Muscle of leg (tissue), 11 donors: ENCODE results near the gene PARVA. TPM values are rescaled to one million over a fixed set of nuclear protein-coding genes. Genes with fewer than 3 reads are reported as not detected.
A peak's percentile ranks its signal among the peaks of the same experiment; 100 is the strongest.

ENCODE experiments used
- DNase-seq: peaks from one replicate; pipeline ENCODE4 v3.0.0; 2013
- H3K27ac ChIP-seq: one replicate; pipeline ENCODE4 v1.5.1; 2013; ENCODE audit warnings: mild to moderate bottlenecking, low read length, control low read depth
- H3K27me3 ChIP-seq: one replicate; pipeline ENCODE4 v1.6.1; 2013; ENCODE audit warnings: low read length; ENCODE audit not compliant: control insufficient read depth, insufficient read depth
- H3K36me3 ChIP-seq: one replicate; pipeline ENCODE4 v1.6.1; 2013; ENCODE audit warnings: low read length; ENCODE audit not compliant: control insufficient read depth, insufficient read depth
- H3K4me1 ChIP-seq: one replicate; pipeline ENCODE4 v1.6.1; 2013; ENCODE audit warnings: low read length; ENCODE audit not compliant: control insufficient read depth, insufficient read depth
- H3K4me3 ChIP-seq: one replicate; pipeline ENCODE4 v1.5.1; 2013; ENCODE audit warnings: low read length, control low read depth
- H3K9me3 ChIP-seq: replicated peaks from 2 replicates; pipeline ENCODE4 v1.6.1; 2013; ENCODE audit warnings: low read depth, low read length; ENCODE audit not compliant: control insufficient read depth
- WGBS: methylation state at CpG from one replicate; pipeline ENCODE4 v1.1.5; 2013; ENCODE audit warnings: missing lambda C conversion rate; ENCODE audit not compliant: insufficient coverage; 5-methylcytosine and 5-hydroxymethylcytosine counted together
- polyA plus RNA-seq, 8 donors: library from polyadenylated mRNA; unstranded; fragments of 120-200 nt; gene quantifications; one replicate each; pipeline versions ENCODE4 v1.2.1 to v1.2.3, GENCODE V29; 2013; ENCODE audit warnings: inconsistent platforms in 1 of 8, low replicate concordance in 1 of 8; ENCODE audit not compliant: insufficient read length in 8 of 8, insufficient read depth in 1 of 8
- total RNA-seq: library from RNA; stranded (reverse); fragments of 120-200 nt; gene quantifications from one replicate; pipeline ENCODE4 v1.2.4, GENCODE V29; 2013

PARVA gene
- total and polyA plus RNA-seq, 9 donors = 29.9 to 72.5 (median 57.9) TPM

DNA sequence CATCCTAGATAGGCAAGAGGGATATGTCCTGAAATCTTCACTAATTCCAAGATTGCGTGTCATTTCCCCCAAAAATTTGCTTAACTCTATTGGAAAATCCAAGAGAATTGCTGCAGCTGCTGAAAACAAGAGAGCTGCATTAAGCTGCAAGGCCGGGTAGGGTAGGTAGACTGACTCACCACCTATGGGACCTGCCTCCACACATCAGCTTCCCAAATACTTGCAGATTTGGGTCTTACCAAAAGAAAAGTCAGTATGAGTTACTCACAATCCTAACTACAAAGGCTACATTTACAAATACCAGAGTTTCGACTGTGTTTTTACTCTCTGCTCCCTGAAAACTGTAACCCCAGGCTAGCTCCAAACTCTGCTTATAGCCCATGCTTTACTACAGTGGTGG is 154.3 kb downstream of the PARVA start:
- H3K4me3 ChIP-seq = no peak overlapping the region
- 69% methylated on average over 2 of the region's 3 CpGs for WGBS
- H3K36me3 ChIP-seq = peaks cover 18% of the 10 kb centered on the region
- no peak for DNase-seq
- H3K27me3 ChIP-seq = no peaks in the 10 kb centered on the region
- H3K27ac ChIP-seq = no peak overlapping the region
- H3K9me3 ChIP-seq = no peaks in the 10 kb centered on the region
- no peaks in the 10 kb centered on the region for H3K4me1 ChIP-seq

DNA sequence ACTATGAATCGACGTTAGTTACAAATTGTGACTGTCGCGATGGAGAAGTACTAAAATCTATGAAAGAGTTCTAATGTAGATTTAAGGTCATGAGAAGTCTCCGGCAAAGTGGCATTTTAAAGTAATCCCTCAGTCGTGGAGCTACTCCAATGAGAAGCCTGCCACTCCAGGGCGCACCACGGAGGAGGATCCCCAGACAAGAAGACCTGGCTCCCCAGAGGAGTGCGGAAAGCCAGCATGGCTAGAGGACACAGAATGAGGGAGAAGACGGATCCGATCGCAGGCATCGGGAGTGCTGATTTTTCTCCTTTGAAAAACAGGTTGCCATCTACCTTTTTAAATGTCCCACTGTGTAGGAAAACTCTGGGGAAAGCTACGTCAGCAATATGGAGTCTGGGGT is 155.2 kb downstream of the PARVA start:
- 92% methylated on average over 10 of the region's 14 CpGs for WGBS
- Histone ChIP-seq H3K36me3 (peaks cover 13% of the 10 kb centered on the region), H3K4me3 (no peak overlapping the region), H3K27me3 (no peaks in the 10 kb centered on the region), H3K27ac (no peak overlapping the region), H3K9me3 (no peaks in the 10 kb centered on the region), H3K4me1 (no peaks in the 10 kb centered on the region)
- DNase-seq = no peak

- H3K36me3 ChIP-seq = no peaks in the 10 kb centered on the region
- no peaks in the 10 kb centered on the region for H3K9me3 ChIP-seq
- no peaks in the 10 kb centered on the region for H3K27me3 ChIP-seq
- 100% methylated on average over 1 of the region's 2 CpGs for WGBS
- H3K4me3 ChIP-seq = no peak overlapping the region
- peaks cover 8% of the 10 kb centered on the region for H3K4me1 ChIP-seq
- H3K27ac ChIP-seq = no peak overlapping the region
- DNase-seq = no peak
Observed at GRCh38 chr11:12534549-12534948, 157.2 kb downstream of the PARVA start.

GRCh38 chr11:12535321-12535720 is 157.9 kb downstream of the PARVA start:
- no peak for DNase-seq
- no peak overlapping the region for H3K4me3 ChIP-seq
- H3K36me3 ChIP-seq = no peaks in the 10 kb centered on the region
- H3K9me3 ChIP-seq = no peaks in the 10 kb centered on the region
- H3K4me1 ChIP-seq = peaks cover 11% of the 10 kb centered on the region
- 93% methylated on average over 2 of the region's 3 CpGs for WGBS
- no peak overlapping the region for H3K27ac ChIP-seq
- H3K27me3 ChIP-seq = no peaks in the 10 kb centered on the region

DNA sequence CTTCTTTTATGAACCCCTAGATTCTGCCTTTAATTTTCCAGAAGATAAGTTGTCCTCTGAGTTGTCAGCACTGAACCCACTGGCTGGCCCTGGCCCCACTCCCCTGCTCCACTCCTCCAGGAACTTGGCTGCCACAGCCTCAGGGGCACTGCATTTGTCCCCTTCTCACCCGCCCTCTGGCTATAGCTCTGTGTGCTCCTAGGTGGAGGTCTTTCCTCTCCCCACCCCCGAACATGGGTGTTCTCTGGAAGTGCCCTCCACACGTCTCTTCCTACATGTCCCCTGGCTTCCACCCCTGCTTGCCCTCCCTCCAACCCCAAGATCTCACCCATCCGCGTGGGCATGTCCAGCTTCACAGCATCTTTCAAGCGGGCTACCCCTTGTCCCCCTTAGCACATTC is 159.2 kb downstream of the PARVA start:
- Histone ChIP-seq H3K36me3 (no peaks in the 10 kb centered on the region), H3K9me3 (no peaks in the 10 kb centered on the region), H3K27ac (no peak overlapping the region), H3K27me3 (no peaks in the 10 kb centered on the region), H3K4me3 (no peak overlapping the region), H3K4me1 (peaks cover 23% of the 10 kb centered on the region)
- DNase-seq = no peak
- 83% methylated on average over 5 of the region's 6 CpGs for WGBS

- no peaks in the 10 kb centered on the region for H3K9me3 ChIP-seq
Observed at GRCh38 chr11:12537778-12538401, 160.5 kb downstream of the PARVA start.

DNA sequence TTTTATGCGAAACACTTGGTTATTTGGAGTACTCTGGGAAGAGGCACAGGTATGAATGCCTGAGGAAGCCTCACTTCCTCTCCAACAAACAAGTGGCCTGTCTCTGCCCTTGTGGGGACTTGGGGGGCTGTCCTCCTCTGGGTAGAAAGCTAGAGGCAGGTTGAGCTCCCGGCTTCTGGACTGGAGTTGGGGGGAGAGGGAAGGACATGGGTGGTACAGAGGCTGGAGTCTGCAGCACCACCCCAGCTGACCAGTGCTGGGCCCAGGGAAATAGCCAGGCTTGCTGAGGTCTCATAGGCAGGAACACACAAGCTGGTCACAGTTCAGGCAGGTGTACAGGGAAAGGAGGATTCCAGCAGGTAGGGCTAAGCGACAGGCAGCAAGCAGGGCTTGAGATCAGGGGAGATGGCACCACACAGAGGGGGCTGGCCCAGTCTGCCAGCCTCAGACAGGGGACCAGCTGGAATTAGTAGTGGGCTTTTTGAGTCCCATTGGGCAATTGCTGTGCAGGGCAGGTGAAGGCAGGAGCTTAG is 161.6 kb downstream of the PARVA start:
- no peak overlapping the region for H3K27ac ChIP-seq
- H3K4me1 ChIP-seq = peaks cover 32% of the 10 kb centered on the region
- DNase-seq = no peak
- 100% methylated on average over 2 of the region's 3 CpGs for WGBS
- H3K36me3 ChIP-seq = no peaks in the 10 kb centered on the region
- no peaks in the 10 kb centered on the region for H3K9me3 ChIP-seq
- H3K27me3 ChIP-seq = no peaks in the 10 kb centered on the region
- no peak overlapping the region for H3K4me3 ChIP-seq

More at GRCh38 chr11:12537778-12538401, 160.5 kb downstream of the PARVA start:
- no peak for DNase-seq
- Histone ChIP-seq H3K27me3 (no peaks in the 10 kb centered on the region), H3K27ac (no peak overlapping the region), H3K4me3 (no peak overlapping the region), H3K36me3 (no peaks in the 10 kb centered on the region), H3K4me1 (peaks cover 32% of the 10 kb centered on the region)
- WGBS = 62% methylated on average over 5 of the region's 6 CpGs

GRCh38 chr11:12539572-12539971 is 162.2 kb downstream of the PARVA start:
- H3K4me1 ChIP-seq = peaks cover 32% of the 10 kb centered on the region
- 71% methylated on average over 3 of the region's 4 CpGs for WGBS
- H3K36me3 ChIP-seq = no peaks in the 10 kb centered on the region
- H3K27ac ChIP-seq = no peak overlapping the region
- no peak overlapping the region for H3K4me3 ChIP-seq
- H3K9me3 ChIP-seq = no peaks in the 10 kb centered on the region
- H3K27me3 ChIP-seq = no peaks in the 10 kb centered on the region
- DNase-seq = peak; percentile 37

- no peaks in the 10 kb centered on the region for H3K36me3 ChIP-seq
- no peaks in the 10 kb centered on the region for H3K9me3 ChIP-seq
- H3K27ac ChIP-seq = no peak overlapping the region
- WGBS = no CpG with 5 or more reads among the region's 5 CpGs
- H3K4me3 ChIP-seq = no peak overlapping the region
- no peak for DNase-seq
- H3K27me3 ChIP-seq = no peaks in the 10 kb centered on the region
- peaks cover 32% of the 10 kb centered on the region for H3K4me1 ChIP-seq
Observed at GRCh38 chr11:12540075-12540680, 162.8 kb downstream of the PARVA start.

GRCh38 chr11:12540913-12541582 is 163.7 kb downstream of the PARVA start:
- Histone ChIP-seq H3K36me3 (no peaks in the 10 kb centered on the region), H3K27ac (peak overlapping the region; percentile 53), H3K4me1 (peaks cover 32% of the 10 kb centered on the region), H3K4me3 (no peak overlapping the region), H3K27me3 (no peaks in the 10 kb centered on the region), H3K9me3 (no peaks in the 10 kb centered on the region)
- 41% methylated on average over 5 of the region's 6 CpGs for WGBS
- DNase-seq = peak; percentile 94
